CD4-positive, alpha-beta T cell treated with Interleukin-2 at 100 ng/mL for 4 hours (primary cell): Measurements from ENCODE around the gene ARF3.
"Not testable (repeated sequence)": the region's sequence is repeated elsewhere in the genome, so short reads cannot be mapped to it uniquely, and the experiment has no call there.

Experiments
- DNase-seq: peaks from one replicate; pipeline ENCODE4 v3.0.0-alpha.2; 2020; ENCODE audit warnings: low spot score

The ARF3 gene

GRCh38 chr12:48929551-48929950, 27.7 kb downstream of the ARF3 start:
- no peak for DNase-seq

DNA sequence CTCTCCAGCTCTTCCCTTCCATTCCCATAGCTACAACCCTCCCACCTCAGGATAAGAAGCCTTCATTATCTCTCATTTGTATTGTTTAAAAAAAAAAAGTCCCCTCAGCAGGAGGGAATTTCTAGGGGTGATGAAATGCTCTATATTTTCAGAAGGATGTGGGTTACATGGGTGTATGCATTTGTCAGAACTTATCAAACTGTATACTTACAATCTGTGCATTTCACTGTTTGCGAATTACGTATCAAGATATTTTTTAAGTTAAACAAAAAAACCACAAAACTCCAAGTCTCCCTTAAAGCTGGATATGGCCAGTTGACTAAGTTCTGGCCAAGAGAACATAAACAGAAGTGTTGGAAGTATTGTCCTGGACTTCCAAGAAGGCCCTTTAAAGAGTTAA, 30.0 kb downstream of the ARF3 start:
- DNase-seq, result no peak

DNA sequence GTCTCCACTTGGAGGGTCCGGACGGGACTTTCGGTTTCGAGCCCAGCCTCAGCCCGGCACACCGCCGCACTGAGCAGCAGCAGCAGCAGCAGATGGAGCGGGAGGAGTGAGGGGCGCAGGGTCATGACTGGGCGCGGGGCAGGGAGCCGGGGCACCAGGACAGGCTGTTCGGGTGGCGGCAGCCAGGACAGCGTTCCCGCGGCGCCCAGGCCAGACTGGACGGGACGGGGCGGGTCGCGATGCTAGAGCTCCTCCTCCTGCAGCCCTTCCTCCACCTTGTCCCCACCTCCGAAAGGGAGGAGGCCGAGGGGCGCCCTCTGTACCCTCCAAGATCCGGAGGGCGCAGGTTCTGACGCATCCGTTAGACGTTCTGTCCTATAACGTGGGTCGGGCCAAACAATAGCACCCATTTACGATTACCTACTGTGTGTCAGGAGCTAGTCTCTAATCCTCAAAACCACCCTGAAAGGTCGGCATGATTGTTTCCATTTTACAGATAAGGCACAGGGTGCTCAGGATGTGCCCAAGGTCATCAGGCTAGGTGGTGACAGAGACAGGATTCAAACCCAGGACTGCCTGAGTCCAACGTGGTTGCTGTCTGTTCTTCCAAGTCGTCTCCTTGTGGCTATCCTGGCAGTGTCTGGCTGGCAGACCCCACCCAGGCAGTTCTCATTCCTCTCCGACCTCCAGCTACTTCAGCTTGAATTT, 31.8 kb downstream of the ARF3 start, which contains the start of gene FKBP11:
Gene FKBP11 (minus strand): TSS at position 189 of the 708 bp plus-strand sequence. CDS start 64 bp downstream, at position 125.
- DNase-seq, result peak; percentile 73

- peak; percentile 77 for DNase-seq
Measured at GRCh38 chr12:48924617-48925303, 32.5 kb downstream of the ARF3 start.

GRCh38 chr12:48923117-48923516, 34.2 kb downstream of the ARF3 start:
- DNase-seq, result no peak

DNA sequence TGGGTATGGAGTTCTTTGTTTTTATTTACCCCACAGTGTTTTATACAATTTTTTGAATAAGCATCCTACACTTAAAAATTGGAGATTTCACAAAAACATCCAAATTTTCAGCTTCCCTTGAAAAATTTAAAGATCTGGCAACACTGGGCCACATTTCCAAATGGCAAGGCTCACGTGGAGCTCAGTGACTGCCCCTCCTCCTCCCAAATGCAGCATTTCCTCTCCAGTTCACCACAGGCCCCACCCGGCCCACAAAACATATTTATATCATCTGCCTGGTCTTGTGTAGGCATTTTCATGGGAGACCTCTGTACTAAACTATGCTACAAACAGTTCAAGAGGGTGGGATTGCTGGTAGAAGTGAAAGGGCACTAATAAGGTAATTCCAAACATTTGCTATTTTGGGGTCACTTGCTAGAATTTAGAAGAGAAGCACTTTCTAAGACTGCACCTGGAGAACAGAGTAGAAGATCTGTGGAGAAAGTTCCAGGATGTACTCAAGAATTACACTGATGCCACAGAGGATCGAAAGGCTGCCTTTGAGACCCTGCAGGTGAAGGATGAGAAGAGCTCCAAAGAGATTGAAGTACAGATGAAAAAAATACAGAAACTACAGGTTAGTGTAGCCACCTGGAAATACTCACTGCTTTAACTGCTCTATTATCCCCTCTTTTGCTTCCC, 39.3 kb downstream of the ARF3 start:
- DNase-seq, result peak; percentile 62

- DNase-seq, result no peak
Measured at GRCh38 chr12:48910196-48910595, 47.1 kb downstream of the ARF3 start.

DNA sequence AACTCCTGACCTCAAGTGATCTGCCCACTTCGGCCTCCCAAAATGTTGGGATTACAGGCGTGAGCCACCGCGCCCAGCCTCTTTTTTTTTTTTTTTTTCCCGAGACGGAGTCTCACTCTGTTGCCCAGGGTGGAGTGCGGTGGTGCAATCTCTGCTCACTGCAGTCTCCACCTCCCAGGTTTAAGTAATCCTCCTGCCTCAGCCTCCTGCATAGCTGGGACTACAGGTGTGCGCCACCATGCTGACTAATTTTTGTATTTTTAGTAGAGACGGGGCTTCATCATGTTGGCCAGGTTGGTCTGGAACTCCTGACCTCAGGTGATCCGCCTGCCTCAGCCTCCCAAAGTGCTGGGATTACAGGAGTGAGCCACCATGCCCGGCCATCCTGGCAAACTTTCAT, 47.6 kb downstream of the ARF3 start:
- DNase-seq, result not testable (repeated sequence)

DNA sequence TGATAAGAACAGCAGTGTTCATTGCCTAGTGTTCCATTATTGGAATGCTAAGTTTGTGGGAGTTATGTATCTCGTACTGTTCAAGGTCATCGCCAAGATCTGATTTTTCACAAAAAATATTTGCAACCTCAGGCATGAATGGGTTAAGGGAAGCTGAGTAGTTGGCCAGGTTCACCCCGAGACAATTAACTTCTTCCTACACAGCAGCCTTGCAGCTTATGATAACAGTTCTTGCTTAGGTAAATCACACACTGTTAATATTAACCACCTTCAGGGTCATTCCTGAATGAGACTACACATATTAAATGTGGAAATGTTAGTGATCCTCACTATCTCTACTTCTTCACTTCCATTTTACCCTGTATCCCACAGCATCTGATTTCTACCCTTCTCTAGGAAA, 50.0 kb downstream of the ARF3 start:
- no peak for DNase-seq

DNA sequence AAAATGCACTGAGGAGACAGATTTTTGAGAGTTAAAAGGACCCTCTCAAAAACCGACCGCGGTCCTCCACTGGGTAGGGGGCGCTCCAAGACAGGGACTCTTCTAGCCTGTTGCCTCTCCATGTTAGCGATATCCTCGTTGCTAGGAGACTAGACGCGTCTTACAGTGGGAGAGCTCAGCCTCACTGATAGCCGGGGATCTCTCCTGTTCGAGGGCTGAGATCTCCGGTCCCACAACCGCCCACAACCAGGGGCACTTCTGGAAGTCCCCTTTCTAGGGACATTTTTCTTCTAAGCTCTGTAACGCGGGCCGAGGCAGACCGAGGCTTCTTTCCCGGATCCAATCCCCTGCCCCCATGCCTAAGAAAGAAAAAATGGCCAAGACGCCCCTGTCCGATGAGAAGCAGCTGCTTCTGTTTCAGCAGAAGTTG, 53.3 kb downstream of the ARF3 start:
- DNase-seq, result peak; percentile 91

DNA sequence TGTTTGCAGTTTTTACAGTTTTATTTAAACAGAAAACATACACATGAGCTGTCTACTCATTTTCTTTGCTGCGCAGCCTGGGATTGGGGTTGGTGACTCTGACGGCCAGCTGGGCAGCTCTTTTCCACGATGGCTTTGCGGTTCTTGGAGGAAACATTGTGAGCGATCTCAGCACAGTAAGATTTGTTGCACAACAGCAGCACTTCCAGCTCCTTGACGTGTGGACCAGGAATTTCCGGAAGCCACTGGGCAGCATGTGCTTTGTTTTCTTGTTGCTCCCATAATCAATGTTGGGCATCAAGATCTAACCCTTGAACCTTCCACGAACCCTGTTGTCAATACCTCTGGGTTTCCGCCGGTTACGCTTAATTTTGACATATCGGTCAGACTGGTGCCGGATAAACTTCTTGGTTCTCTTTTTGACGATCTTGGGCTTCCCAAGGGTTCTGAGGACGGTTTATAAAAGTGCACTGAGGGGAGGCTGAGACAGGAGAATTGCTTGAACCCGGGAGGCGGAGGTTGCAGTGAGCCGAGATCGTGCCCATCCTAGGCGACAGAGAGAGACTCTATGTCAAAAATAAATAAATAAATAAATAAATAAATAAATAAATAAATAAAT, 53.8 kb downstream of the ARF3 start:
- no peak for DNase-seq

DNA sequence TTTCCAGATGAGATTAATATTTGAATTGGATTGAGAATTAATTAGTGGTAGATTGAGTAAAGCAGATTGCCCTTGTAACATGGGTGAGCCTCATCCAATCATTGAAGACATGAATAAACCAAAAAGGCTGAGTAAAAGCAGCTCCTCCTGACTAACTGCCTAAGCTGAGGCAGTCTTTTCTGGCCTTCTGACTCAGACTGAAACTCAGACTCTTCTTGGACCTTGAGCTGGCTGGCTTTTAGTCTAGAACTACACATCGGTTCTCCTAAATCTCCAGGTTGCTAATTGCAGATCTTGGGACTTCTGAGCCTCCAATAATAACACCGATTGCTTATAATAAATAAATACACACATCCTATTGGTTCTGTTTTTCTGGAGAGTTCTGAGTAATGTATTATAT, 56.0 kb downstream of the ARF3 start:
- no peak for DNase-seq

DNA sequence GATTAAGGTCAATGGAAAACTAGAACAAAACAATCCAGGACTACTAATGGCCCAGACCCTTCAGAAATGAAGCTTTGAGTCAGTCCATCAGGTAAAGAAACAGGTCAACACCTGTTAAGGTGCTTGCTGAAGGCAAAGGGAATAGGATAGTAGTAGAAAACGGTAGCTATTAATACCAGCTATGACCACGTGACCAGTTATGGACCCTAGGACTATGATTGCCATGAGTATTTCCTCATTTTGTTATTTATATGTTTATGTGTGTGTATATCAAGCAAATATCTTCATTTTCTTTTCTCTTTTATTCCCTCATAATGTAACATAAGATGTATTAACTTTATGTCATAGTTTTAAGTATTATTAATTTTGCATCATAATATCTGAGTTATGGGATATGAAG, 57.6 kb downstream of the ARF3 start:
- DNase-seq, result no peak

- no peak for DNase-seq
Measured at GRCh38 chr12:48894271-48894670, 63.0 kb downstream of the ARF3 start.

GRCh38 chr12:48890657-48891418, 66.4 kb downstream of the ARF3 start:
- peak; percentile 75 for DNase-seq

- no peak for DNase-seq
Measured at GRCh38 chr12:48889679-48890078, 67.6 kb downstream of the ARF3 start.
